NCI-H187 treated with DMSO at 0.1 percent for 48 hours (cell line): Measurements from ENCODE around the gene BAG3.
"Not testable (repeated sequence)": the region's sequence is repeated elsewhere in the genome, so short reads cannot be mapped to it uniquely, and the experiment has no call there.

Source experiments
- DNase-seq: peaks from one replicate; lab custom pipeline; 2025; lab: John Stamatoyannopoulos, UW

The BAG3 gene

DNA sequence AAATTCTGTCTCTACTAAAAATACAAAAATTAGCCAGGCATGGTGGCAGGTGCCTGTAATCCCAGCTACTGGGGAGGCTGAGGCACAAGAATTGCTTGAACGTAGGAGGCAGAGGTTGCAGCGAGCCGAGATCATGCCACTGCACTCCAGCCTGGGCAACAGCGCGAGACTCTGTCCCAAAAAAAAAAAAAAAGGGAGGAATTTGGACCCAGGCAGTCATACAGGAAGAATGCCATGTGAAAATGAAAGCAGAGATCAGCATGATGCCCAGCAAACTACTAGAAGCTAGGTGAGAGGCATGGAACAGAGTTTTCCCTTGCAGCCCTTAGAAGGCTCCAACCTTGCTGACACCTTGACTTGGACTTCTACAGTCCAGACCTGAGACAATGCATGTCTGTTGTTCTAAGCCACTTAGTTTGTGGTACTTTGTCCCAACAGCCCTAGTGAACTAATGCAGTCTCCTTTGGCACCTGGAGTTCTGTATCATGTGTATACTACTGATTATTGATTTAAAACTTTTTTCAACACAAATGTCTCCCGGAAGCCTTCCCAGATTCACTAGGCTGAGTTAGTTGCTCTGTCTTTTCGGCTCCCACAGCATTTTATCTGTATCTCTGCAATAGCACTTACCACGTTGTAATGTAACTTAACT is 10.2 kb upstream of the BAG3 start:
- DNase-seq: no peak

DNA sequence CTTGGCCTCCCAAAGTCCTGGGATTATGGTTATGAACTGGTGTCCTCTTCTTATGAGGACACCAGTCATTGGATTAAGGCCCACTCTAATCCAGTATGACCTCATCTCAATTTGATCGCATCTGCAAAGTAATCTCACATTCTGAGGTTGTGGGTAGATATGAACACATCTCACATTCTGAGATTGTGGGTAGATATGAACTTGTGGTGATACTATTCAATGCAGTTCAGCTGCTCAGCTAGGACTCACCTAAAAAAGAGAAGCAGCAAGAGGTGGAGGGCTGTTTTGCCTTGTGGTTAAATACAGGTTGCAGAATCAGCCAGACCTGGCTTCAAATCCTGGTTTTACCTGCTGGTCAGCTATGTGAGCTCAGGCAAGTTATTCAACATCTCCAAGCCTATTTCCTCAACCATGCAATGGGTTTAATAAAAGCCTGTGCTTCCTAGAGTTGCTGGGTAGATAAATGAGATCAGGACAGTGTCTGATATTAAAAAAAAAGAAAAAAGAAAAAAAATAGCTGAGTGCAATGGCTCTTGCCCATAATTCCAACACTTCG is 8.5 kb upstream of the BAG3 start:
- no peak for DNase-seq

DNA sequence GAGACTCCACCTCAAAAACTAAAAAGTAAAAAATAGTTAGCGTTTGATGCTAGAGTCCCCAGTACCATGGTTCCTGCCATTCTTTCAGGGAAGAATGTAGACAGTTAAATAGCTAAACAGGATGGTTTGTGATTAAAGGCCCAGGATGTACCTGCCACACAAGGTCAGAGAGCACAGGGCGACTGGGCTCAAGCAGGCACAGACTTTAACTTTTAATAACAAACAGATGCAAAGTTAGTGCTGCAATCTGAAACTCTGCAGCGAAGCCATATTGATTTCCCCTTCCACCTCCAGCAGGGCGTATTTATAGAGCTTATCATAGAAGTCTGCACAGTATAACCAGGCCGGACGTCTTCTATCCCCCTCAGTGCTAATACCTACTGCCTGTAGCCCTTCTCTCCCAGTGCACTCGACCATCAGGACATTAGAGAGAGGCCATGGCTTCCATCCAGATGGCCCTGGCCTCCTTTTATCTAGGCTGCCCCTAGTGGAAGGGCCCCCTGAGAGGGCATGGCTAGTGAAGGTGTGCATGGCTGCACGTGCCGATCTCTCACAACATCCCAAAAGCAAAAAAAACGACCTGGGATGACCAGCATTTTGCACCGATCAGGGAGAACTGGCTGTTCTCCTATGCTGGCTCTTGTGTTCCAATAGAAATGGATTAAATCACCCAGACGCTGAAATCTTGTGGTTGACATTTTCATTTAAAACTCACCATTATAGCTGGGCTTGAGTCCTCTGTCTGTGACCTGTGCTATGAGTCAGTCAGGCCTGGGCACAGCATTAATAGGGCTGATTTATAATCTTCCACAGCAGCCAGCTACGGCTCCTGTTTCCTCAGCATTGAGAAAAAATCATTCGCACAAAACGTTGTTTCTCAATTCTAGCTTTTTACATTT is 7.6 kb upstream of the BAG3 start:
- DNase-seq: no peak

DNA sequence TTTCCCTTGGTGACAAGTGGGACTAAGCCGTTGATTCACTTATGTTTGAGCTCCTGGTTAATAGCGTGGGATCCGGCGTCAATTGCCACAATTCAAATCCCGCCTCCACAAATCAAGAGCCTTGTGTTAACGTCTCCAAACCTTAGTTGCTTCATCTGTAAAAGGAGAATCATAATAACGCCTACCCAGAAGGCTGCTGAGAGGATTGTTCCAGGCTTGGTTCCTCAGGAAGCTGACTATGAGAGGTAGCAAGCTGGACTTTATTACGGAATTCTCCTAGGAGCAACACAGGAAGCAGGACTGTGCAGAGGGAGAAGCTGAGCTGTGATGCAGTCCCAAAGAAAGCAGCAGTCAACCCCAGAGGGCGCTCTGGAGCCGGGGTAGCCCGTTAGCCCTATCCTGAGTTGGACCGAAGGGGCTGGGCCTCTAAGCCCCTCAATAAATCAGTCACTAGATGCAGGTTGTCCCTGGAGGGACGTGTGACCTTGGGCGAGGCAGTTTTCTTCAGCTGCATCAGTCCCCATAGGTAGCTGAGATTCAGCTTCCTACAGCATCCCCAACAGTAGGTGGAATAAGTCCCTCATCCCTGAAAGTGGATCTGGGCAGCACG is 6.9 kb upstream of the BAG3 start:
- no peak for DNase-seq

DNA sequence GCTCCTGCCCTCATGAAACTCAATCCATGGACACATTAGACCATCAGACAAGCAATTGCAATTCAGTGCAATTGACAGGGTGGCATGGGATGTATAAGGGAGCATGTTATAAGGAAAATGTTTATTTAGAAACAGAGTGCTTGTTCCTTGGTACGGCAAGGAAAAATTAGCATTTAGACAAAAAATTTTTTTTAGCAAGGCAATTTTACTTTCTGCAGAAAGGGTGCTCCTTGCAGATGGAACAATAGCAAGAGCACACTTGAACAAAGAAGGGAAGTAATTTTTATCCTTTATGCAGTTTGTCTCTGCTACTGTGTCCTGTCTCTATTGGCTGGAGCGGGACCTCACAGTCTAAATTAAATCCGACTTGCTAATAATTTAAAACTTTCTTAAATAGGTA is 6.2 kb upstream of the BAG3 start:
- no peak for DNase-seq

DNA sequence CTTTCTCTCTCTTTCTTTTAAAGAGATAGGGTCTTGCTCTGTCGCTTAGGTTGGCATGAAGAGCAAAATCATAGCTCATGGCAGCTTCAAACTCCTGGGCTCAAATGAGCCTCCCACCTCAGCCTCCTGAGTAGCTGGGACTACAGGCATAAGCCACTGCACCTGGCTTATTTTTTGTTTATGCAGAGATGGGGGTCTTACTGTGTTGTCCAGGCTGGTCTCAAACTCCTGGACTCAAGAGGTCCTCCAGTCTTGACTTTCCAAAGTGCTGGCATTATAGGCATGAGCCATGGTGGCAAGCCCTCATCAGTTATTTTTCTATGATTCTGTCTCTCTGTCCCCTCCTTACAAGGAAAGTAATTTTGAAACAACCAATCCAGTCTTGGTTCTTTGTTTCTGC is 1.1 kb upstream of the BAG3 start:
- no peak for DNase-seq

DNA sequence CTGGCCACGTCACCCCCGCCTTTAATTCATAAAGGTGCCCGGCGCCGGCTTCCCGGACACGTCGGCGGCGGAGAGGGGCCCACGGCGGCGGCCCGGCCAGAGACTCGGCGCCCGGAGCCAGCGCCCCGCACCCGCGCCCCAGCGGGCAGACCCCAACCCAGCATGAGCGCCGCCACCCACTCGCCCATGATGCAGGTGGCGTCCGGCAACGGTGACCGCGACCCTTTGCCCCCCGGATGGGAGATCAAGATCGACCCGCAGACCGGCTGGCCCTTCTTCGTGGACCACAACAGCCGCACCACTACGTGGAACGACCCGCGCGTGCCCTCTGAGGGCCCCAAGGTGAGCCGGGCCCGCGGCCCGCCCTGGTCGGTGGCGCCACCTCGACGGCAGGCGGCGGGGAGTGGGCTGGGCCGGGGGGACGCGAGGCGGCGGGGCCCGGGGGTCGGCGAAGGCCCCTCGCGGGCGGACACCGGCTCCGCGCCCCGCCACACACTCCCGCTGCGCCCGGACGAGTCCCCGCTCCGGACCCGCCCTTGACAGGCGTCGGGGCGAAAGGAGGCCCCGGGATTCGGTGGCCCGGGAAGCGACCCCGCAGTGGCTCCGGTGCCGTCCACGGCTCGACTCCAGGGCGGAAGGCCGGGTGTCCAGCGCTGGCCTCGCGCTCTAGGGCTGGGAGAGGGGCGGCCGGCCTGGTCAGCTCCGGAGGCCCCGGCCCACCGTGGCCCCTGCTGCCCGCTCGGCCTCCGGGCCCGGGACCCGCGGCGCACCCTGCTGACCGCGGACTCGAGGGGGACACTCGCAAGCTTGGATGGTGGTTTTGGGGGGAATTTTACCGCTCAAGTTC is 557 bp downstream of the BAG3 start:
- DNase-seq: no peak

DNA sequence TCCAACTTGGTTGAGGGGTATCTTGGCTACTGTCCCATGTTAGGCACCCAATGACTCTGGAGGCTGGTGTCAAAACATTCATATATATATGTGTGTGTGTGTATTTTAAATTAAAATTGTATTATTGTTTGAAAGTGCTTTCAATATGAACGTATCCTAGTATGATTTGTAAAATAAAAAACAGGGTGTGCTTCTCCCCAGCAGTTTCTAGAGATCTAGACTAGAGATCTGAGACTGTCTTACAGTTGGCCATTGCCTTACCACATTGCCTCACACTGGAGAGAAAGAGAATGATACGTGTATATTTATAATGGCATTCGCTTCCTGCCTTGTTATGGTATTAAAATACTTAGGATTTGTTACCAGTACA is 1.2 kb downstream of the BAG3 start:
- DNase-seq: no peak

DNA sequence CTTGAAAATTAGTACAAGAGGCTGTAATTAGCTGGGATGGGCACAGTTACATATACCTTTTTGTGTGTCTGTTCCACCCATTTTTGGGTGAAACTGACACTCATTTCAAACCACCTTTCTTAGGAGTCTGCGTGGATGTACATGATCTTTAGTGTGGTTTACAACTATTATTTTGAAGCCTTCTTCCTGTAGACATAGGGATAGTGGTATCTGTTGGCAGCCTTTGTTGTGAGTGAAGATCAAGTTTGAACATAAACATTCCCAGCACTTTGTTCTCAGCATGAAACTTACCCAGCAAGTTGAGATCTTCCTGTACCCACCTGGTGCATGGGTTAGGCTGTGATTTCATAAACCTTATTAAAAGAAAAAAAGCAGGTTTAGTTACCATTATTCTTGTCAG is 2.0 kb downstream of the BAG3 start:
- DNase-seq: no peak

DNA sequence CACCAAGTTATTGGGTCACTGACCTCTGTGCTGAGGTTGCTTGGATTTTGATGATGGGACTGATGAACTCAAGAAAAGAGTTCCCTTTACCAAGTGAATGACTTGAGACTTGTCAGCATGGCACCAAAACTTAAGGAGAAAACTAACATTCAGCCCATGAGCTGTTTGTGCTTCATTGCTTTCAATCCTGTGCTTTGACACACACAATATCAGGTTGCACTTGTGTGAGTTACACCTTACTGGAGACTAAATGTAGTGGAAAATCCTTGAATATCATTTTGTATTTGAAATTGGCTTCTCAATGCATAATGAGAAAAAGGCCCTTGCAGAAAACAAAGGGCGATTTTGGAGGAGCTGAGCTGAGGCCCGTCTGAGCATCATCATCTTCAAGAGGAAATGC is 2.7 kb downstream of the BAG3 start:
- DNase-seq: peak; percentile 18

DNA sequence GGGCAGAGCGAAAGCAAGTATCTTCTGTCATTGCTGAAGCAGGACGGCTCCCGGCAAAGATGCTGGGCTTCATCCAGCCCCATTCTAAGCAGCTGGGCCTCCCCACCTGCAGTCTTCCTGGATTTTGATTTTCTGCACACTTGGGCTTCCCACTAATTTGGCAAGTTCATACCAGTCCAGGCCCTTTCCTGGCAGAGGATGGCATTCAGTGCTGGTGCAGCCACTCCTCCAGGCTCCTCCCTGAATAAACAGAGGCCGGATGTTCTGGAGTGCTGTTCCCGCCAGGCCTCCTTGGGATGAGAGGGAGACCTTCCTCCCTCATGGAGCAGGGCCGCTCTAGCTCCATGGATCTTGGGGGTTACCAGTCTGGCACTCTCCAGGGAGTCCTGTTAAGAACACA is 3.4 kb downstream of the BAG3 start:
- DNase-seq: no peak

DNA sequence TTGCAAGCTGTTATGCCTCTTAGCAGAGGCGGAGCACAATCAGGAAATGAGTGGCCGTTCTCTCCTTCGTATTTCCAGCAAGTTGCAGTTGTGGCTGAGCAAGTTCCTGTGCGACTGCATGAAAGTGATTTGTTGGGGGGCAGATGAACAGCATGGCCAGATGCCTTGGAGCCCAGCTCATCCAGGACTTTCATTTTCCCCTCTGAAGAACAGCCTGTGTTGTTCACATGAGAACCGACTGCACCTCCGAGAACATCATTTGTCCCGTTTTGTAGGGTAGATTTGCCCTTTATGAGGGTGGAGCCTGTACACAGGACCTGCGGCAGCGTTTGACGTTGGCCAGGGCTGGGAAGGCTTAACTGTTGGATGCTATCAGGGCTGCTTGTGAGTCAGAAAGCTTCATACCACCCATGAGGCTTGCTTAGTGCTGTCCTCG is 4.4 kb downstream of the BAG3 start:
- no peak for DNase-seq

DNA sequence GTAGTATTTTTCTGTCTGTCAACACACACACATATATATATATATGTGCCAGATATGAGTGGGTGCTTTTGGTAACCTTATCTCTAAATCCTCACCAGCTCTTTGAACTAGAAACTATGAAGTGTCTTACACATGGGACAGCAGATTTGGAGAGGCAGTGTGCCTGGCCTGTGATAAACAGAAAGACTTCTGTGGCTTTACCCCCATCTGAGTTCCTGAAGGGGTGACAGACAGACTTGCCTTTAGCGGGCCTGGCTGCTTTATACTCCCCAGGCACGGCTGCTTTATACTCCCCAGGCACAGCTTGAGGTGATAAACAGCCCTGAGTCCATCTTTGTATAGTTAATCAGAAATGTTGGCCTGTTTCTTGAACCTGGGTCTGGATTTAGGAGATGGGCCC is 5.6 kb downstream of the BAG3 start:
- DNase-seq: no peak

DNA sequence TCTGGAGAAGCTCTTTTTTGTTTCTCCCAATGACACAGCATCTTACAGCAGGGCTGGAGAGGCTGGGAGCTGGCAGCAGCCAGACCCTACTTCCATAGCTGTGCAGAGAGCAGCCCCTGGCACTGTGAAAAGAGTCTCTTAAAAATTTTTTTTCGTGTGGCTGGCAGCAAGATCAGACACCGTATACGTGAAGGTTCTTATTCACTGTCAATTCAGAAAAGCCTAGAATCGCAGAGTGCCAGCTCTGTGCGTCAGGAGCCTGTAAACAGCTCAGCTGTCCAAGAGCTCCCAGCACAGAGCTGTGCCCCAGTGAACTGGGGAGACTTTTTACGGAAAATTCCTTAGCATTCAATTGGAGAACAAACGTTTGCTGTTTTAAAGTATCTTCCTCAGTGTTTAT is 6.5 kb downstream of the BAG3 start:
- DNase-seq: no peak

DNA sequence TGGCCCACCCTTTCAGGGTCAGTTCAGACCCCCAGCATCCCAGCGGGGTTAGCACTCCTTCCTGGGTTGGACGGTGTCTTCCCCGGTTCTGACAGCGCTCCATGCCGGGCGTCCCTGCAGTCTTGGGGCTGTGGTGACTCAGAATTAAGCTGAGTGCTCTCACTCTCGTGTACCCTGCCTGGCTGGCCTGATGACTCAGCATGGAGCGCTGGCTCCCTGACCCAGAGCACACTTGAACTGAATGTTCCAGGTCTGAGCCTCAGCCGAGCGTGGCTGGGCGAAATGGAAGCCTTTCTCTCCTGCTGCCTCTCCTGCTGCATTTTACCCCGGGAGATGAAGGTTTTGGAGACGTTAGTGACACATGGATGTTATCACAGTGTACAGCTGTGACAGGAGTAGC is 7.1 kb downstream of the BAG3 start:
- DNase-seq: no peak

DNA sequence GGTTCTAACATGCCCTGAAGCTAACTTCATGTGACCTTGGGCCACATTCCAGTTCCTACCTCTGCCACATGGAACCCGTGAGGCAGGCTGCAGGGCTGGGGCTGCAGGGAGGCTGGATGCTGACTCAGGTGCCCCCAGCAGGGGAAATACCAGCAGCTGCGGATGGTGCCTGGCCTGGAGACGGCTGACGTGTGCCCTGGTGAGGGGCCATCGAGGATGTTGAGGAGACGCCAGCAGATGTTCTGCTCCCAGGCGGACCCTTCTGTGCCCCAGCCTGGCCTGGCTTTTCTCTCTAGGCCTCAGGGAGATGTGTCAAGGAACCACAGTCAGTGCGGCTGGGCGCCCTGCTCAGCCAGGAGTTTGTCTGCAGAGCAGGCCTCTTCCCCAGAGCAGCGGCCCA is 8.8 kb downstream of the BAG3 start:
- no peak for DNase-seq

DNA sequence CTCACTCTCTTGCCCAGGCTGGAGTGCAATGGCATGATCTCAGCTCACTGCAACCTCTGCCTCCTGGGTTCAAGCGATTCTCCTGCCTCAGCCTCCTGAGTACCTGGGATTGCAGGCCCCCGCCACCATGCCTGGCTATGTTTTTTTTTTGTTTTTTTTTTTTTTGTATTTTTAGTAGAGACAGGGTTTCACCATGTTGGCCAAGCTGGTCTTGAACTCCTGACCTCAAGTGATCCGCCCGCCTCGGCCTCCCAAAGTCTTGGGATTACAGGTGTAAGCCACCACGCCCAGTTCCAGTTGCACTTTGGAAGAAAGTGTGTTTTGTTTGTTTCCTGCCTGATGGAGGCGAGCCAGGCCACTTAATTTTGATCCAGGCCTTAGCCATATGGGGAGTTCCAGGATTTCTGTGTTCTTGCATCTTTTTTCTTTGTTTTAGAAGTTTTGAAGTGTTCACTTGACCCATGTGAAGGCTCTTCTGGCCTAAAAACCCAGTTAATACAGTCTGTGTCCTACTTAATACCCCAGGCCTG is 11.0 kb downstream of the BAG3 start:
- not testable (repeated sequence) for DNase-seq

DNA sequence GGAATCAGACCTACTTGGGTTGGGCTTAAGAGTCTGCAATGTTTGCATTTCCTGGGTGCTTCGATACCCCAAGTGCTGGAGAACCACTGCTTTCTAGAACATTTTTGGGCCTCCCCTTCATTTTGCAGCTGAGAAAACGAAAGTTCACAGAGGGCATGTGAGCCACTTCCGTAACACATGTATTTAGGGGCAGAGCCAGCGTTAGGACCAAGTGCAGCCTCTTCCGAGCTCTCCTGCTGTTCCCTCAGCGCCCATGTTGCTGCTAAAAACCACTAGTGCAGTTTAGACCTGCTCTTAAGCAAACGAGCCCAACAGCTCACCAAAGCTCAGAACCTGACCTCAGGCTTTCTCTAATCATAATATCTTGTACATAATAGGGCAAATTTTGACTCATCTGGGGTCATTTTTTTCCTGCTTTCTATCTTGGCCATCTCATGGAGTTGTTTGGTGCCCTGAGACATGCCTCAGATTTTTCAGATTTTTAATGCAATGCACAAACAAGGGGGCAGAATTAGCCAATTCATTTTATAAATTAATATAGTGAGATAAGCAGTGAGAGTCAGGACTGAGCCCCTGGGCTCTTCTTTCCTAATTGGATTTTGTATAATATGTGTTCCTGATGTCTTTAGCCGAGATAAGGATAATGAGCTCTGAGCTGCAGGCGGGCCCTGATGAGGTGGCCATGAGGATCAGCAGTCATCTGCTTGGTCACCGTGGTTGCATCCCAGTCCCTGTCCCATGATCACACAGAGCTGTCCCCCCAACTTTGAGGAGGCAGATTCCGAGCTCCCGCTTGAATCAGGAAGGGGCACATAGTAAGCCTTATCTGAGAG is 12.9 kb downstream of the BAG3 start:
- no peak for DNase-seq

DNA sequence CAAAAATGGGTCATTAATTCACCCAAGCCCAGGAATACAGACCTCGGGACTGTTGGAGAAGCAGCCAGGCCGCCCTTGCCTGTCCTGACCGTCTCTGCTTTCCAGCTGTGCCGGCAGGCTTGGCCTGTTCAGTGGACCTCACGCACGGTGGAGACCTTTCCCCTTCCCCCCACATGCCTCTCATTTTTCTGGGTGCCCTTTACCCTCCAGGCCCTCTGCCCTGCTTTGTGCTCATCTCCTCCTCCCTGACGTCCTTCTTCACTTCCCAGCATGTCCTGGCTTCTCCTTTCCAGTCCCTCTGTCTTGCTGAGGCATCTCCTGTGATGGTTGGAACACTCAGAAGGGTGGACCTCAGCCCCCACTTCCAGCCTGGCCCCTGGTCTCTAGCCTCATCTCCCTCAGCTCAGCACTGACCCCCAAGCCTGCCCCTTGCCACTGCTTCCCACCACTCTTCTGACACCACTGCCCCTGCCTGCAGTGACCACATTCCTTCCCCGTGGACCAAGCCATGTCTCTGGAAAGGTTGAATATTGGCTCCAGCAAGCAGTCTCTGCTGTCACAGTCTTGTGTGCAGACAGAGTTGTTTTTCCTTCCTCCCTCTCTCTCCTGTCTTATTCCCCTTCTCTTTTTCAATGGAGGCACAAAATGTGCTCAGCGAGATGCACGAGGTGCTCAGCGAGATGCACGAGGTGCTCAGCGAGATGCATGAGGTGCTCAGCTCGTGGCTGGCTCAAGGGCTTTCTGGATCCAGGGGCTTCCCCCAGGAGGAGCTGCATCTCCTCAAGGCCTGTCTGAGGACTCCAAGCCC is 14.9 kb downstream of the BAG3 start:
- no peak for DNase-seq

DNA sequence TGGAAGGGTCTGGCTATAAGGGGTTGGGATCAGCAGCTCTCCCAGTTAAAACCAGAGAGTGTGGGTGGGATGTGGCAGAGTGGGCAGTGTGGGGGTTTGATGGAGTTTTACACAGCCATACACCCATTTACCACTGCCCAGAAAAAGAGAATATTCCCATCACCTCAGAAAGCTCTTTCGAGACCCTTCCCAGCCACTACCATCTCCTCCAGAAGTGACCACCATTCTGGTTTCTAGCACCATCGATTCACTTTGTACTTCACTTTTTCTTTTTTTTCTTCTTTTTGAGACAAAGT is 15.5 kb downstream of the BAG3 start:
- DNase-seq: no peak
